Hematopoietic multipotent progenitor cell treated with erythropoietin and hydrocortisone succinate and interleukin-3 and kit ligand, for 15 days (in vitro differentiated cells): ENCODE data around the gene GPR151.
A peak's percentile ranks its signal among the peaks of the same experiment; 100 is the strongest.
"Not testable (repeated sequence)": the region's sequence is repeated elsewhere in the genome, so short reads cannot be mapped to it uniquely, and the experiment has no call there.

Source experiments
- DNase-seq: peaks from one replicate; pipeline ENCODE4 v3.0.0-alpha.2; 2015; ENCODE audit warnings: low spot score

The GPR151 gene

DNA sequence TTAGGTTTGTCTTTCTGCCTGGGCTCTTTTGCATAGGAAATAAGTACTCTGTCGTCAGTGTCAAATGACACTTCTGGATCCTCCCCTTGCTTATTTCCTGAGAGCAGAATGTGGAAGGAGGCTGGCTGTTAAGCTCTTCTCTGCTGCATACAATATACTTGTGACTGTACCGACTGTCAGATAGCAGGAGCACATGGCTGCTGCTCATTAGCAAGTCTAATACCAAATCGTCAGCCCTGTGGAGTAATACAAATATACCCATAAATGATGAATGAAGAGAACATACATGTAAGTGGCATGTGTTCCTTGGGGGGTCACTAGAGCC is at the start of gene GPR151:
Gene GPR151 (minus strand): TSS at position 40 of the 325 bp plus-strand sequence. CDS start 77 bp downstream, outside the sequence.
- no peak for DNase-seq

DNA sequence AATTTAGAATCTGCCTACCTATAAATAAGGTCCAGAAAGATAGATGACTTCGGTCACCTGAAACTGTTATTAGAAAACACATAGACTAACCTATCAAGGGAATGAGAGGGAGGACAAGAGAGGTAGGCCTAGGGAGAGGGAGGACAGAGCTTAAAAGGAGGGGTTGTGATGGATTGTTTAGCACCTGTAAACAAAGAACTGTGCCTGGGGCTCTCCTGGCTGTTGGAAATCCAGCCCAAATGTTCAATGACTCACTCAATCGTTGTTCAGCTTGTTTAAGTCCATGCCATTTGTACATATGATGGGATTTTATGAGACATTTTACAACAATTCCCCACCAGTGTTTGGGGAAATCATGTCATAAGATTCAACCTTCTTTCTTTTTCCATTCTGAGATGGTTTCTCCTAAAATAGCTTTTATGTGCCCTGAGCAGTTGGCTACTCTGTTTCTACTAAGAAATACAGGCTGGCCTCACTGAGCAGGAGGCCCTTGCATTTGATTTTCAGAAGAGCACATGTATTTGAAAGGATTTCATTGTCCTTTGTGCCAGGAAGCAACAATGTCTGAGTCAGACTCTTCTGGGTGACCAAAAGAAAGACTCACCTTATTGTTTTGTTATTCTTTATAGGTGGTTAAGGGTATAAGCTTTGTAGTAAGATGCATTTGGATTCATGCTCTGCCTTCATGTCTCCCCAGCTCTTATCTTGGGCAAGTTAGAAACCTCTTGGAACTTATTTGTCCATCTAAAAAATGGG is 48.2 kb upstream of the GPR151 start:
- DNase-seq, result no peak

DNA sequence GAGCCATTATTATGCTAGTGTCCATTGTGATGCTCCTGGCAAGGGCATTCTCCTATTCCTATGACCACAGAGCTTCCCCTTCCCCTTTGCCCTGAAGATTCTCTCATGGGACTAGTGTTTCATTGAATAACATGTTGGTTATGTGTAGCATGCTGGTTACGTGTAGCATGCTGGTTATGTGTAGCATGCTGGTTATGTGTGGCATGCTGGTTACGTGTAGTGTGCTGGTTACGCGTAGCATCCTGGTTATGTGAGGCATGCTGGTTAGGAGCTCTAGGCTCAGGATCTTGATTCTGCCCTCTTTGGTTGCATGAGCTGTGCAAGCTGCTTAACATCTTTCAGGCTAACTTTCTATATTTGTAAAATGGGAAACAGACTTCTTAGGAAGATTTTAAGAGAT is 46.5 kb upstream of the GPR151 start:
- DNase-seq, result no peak

DNA sequence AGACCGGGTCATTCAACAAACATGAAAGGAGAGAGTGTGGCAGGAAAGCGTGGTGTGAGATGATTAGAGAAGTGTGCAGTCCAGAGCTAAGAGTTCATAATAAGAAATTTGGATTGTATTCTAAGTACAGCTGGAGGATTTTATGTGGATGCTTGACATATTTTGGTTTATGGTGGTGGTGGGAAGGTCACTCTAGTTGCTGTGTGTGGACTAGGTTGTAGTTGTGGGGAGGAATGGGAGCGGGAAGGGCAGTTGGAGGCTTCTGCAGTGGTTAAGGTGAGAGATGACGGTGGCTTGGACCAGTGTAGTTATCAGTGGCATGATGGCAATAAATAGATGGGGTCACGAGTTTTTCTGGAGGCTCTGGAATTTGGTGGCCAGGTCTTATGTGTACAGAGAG is 45.7 kb upstream of the GPR151 start:
- no peak for DNase-seq

DNA sequence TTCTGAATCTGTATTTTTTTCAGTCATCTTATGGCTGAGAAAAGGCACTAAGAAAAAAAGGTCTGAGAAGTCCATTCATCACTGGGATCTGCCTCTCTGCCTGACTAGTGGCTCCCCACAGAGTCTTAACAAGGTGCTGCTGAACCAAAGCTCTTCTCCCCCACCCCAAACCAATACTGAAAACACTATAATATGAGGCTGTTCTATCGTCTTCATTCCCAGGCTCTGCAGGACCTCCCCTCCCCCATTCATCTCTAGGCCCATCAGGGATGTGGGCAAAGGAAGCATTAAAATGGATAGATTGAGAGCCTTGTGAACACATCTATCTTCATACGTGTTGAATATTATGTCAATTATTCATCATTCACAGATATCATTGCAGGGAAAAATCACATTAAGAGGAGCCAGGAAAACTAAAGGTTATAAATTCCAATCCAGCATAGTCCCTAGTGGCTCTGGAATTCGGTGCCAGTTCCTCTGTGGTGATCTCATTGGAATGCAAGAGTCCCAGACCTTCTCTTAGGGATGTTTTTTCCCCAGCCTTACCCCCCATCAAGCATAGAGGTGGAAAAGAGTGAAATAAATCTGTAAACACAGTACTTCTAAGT is 44.3 kb upstream of the GPR151 start:
- no peak for DNase-seq

DNA sequence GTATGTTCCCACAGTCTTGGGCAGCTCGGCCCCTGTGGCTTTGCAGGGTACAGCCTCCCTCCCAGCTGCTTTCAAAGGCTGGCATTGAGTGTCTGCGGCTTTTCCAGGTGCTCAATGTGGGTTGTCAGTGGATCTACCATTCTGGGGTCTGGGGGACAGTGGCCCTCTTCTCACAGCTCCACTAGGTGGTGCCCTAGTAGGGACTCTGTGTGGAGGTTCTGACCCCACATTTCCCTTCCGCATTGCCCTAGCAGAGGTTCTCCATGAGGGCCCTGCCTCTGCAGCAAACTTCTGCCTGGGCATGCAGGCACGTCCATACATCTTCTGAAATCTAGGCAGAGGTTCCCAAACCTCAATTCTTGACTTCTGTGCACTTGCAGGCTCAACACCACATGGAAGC is 40.9 kb upstream of the GPR151 start:
- not testable (repeated sequence) for DNase-seq

DNA sequence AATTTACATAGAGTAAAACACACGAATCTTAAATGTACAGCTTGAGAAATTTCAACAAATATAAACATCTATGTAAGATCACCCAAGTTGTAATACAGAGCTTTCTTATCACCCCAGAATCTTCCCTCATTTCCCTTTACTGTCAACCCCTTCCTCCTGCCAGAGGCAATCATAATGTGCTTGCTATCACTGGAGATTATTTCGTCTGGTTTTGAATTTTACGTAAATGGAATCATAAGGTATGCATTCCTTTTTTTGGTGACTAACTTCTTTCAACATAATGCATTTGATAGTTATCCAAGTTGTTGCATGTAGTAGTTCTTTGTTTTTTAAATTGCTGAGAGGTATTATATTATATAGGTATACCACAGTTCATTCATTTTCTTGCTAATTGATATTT is 37.5 kb upstream of the GPR151 start:
- DNase-seq, result no peak

DNA sequence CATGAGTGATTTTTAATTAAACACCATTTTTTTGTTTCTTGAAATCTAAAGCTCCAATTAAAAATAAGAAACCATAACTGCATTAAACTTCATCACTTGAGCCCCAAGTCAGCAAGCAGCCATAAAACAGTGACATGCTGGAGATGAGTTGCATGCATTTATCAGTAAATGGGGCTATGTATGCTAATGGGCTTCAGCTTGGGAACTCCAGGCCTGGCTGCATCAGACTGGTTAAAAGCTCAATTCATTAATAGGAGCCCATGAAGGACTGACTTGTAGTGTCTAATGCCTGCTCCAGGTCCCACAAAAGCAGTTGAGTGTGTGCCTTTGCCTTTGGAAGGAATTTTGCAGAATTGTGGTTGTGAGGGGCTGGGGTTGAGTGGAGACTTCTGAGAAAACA is 33.6 kb upstream of the GPR151 start:
- DNase-seq, result no peak

DNA sequence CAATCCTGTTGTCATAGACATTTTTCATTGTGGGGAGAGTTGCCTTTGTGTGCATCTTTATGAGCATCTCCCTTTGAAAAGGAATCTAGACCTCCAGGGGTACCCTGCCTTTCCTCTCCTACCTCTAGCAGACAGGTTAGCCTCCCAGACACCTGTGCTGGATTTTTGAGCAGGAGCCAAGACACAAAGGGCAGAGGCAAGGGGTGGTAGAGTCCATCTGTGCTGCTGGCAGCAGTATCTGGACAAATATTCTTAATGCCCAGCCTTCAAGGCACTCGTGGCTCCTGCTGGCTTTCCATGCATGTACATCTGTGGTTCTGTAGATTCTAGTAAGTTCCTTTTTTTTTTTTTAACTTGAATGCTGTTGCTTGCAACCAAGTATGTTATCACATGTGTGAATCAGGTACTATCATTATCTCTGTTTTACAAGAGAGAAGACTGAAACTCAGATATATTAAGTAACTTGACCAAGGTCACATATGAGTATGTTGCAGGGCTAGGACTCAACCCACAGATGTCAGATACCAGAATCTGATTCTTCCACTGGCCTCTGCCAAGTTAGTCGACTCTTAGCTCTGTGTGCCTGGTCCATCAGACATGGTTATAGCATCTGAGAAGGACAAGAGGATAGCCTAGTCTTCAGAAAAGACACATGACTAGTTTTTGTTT is 32.9 kb upstream of the GPR151 start:
- no peak for DNase-seq

DNA sequence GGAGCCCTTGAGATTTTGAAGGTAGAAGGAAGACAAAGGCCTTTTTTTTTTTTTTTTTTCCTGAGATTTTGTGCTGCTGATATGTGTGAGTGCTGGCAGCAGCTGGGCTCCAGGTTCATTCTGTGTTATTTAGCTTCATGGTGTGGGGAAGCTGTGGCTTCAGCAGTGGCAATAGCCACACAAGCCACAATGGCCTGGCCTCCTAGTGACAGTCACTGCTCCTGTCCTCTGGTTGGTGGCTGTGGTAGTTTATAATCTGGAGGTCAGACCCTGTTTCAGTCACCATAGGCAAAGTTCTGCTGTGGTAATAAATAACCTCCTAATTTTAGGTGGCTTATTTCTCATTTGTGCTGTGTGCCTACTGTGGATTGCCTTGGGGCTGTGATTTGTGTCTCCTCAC is 28.2 kb upstream of the GPR151 start:
- no peak for DNase-seq

DNA sequence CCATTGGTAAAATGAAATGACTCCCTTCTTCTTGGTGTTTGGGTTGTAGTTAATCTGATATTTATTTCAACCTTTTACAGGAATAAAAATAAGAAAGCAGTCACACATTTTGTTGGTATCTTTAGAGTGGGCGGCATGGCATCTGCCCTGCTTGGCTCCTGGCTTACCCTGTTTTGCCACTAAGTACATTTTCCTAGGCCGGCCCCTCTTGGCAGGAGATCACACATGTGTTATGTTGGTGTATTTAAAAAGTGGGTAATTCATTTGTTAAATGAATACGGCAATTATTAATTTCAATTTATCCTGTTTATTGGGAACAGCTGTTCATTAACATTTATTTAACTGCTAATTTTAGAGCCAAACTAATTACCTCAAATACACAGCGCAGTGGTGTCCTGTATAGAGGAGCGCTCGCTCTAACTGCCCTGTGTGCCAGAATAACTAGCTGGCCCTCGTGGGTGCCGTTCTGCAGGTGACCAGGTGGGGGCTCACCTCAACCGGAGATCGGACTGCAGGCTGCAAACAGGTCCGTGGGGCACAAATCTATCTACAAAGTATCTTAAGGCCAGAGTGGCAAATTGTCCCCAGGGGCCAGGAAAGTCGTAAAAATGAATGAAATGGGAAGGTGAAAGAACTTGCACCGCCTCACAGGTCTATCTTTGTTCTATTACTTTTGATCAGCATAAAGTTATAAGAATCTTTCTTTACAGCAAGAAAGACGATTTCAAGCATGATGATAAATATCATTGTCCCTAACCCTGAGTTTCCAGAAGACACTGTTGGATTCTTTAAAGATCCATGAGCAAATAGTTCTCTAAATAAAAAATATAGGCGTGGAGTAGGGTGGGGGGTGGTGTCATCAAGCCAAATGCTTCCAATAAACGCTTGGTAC is 26.2 kb upstream of the GPR151 start:
- DNase-seq, result peak; percentile 36

DNA sequence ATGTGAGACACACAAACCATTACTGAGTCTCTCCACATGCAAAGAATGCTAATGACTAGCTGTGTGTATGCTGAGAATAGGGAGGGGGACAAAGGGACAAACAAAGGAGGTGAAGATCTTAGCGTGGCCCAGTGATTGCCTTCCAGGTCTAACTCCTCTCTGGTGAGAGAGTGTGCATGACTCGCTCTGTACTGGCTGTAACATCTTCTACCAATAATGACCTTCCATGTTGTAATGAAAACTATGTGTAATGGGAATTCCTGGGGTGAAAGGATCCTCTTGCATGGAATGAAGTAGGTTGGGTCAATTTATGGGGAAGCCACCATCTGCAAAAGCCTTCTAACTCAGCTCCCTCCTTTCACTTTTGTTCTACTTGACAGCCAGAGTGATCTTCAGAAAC is 24.4 kb upstream of the GPR151 start:
- DNase-seq, result no peak

DNA sequence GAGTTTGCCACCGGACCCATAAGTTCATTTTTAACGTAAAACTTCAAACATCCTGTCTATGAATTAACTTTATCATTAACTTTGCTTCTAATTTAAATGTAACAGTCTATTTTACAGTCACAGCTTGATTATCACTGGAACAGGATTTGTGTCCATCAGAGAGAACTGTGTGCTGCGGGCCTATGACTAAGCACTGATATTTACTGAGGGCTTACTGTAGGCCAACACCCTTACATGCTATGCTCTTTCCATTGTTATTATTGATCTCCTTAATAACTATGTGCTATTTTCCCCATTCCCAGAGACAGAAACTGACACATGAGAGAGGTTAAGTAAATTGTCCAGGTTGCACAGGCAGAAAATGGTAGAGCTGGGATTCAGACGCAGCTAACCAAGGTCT is 24.0 kb upstream of the GPR151 start:
- no peak for DNase-seq

DNA sequence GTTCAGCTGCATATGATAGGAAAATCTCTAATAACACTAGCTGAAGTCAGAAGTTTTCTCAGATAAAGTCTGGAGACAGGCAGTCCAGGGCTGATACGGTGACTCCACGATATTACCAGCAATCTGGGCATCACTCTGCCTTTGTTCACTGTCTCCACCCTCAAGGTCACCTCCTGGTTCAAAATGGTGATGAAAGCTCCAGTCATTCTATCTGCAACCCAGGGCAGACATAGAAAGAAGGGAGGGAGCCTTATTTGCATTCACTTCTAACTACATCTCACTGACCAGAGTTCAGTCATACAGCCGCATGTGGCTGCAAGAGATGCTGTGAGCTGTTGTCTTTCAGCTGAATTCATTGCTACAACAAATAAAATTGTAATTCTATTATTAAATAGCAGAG is 22.4 kb upstream of the GPR151 start:
- DNase-seq, result no peak

DNA sequence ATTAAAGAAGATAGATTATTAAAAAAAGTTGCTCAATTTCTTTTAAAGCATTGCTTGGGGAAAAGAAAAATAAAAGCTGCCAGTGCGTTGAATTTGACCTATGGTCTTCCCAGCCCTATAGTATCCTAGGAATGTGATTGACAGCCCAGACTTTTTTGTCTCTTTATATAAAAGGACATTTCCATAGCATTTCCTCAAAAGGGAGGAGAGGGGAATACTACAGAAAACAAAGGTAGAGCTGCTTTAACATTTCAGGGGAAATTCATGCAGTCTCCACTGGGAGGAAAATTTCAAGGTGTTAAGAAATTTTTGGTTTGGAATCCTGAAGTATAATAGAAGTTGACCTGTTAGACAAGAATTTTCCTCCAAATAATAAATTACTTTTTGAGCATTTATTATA is 17.9 kb upstream of the GPR151 start:
- no peak for DNase-seq

DNA sequence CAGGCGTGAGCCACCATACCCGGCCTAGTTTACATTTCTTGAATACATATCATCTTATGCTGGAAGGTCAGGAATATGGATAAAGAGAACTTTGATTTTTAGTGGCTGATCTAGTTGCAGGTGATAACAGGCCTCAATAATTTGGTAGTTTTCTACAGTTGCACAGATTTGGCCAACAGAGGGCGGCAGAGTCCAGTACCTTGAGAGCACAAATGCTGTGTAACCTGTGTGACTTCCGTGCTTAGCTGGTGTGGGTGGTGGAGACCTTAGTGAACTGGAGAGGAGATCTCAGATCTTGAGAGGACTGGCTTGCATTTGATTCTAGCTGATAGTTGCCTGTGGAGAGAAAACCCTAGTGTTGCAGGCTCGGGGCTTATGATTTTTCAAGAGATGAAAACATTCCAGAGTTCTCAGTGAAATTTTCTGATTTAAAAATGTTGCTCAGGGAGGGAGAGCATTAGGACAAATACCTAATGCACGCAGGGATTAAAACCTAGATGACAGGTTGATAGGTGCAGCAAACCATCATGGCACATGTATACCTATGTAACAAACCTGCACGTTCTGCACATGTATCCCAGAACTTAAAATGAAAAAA is 17.4 kb upstream of the GPR151 start:
- peak; percentile 57 for DNase-seq

DNA sequence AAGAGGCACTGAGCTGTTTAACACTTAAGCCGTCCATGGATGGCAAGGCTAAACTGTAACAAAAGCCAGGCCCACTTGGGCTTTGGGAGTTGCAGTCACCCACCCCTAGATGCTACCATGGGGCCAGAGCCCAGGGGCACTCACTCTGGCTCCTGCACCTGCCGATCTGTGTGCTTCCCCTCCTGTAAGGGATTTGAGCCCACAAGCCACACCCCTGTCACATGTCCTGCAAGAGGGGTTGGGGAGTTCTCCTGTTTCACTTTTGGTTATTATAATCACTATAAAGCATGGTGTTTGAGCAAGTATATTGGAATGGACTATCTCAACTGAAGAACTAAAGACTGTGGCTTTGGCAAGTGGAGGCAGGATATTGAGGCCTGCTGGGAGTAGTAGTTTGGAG is 14.0 kb upstream of the GPR151 start:
- DNase-seq, result no peak

DNA sequence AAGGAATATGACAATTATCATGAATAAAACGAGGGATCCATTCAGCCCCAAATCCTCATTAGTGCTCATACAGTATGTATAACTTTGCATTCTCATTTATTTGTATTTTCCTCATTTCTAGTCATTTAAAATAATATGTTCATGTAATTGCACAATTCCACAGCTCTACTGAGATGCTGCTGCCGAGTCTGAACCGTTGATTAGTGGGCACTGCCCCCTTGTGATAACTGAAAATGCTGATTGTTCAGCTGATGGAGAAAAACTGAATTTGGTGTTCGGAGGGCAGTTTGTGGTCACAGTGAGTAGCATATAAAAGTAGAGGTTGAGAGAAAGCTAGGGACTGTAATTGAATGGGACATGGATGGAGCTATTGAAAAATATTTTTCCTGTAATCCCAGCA is 12.2 kb upstream of the GPR151 start:
- no peak for DNase-seq

DNA sequence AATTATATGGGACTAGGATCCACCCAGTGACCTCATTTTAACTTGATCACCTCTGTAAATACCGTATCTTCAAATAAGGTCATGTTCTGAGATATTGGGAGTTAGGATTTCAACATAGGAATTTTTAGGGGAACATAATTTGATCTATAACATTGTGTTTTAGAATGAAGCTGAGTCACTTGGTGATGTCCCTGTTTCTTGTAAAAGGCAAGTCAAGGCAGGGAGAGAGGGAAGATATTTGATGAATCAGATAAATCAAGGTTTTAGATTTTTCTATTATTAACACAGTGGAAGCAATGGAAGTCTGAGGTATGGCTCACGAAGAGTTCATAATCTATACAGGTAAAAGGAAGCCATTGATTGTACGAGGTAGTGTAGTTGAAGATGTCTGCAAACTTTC is 11.8 kb upstream of the GPR151 start:
- no peak for DNase-seq

DNA sequence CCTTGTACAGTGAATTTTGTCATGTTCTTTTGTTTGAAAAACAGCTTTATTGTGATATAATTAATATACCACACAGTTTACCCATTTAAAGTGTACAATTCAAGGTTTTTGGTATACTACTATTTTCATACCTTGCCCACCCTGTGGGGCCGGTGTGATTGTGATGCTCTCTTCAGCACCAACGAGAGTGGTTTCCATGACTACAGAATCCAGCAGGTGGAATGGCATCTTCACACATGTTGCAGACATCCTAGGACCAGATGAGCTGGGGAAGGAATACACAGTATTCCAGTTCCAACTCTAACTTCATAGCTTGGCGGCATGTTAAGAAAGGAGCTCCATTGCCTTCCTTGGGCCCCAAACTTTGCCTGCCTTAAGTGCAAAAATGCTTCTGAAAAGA is 7.7 kb upstream of the GPR151 start:
- no peak for DNase-seq

DNA sequence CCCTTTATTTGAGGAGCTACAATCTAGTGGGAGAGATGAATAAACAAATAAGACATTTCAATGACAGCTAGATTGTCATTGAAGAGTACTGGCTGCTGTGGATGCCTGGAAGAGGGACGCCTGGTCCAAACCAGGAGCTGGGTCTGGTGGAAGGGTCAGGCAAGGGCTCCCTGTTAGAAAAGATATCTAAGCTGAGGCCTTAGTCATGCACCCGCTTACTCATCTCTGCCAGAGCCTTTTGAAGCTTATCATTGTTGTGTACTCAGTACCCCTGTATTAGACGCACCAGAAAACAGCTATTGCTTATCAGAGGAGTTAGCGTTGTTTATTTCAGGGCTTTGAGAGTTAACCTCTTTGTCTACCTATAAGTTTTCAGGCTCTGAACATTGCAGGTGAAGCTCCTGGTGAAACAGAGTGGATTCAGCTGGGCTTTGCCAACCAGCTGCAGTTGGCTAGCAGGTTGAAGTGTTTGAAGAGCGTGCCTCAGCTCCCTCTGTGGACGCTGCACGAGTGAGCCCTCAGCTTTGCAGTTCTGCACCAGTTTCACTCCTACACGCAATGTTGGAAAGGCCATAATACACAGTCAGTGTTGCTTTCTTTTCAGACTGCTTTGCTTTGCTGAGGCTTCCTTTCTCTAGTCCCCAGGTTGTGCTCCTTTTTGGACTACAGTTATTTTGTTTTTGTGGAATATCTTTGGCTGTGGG is 5.6 kb upstream of the GPR151 start:
- no peak for DNase-seq

DNA sequence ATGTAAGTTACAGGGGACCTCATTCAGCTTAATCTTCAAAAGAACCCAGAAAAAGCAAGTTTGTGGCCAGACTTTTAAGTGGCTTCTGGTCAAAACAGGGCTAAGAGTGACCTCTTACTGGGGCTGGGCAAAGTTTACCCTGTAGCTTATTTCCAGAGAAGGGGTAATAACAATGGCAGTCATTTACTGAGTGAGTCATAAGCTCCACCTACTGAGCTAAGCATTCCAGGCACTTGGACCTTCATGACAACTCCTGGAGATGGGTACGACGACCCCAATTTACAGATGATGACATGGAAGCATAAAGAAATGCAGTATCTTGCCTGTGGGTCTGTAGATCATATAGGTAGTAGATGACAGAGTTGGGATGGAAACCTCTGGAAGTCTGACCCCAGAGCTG is 4.7 kb upstream of the GPR151 start:
- DNase-seq, result no peak
